COLO829 (cell line): ENCODE data around the gene SDCCAG8.

Experiments used
- DNase-seq: peaks from one replicate; pipeline ENCODE4 v3.0.0; 2012; ENCODE audit warnings: low spot score

SDCCAG8 gene

GRCh38 chr1:243549108-243549507 is 293.3 kb downstream of the SDCCAG8 start:
- DNase-seq, result no peak
